ENCODE results near the gene PDE8B. TPM values are rescaled to one million over a fixed set of nuclear protein-coding genes. Genes with fewer than 3 reads are reported as not detected.

Gene PDE8B
- total RNA-seq, 1 experiment from 2014 or later: 0.07 TPM

DNA sequence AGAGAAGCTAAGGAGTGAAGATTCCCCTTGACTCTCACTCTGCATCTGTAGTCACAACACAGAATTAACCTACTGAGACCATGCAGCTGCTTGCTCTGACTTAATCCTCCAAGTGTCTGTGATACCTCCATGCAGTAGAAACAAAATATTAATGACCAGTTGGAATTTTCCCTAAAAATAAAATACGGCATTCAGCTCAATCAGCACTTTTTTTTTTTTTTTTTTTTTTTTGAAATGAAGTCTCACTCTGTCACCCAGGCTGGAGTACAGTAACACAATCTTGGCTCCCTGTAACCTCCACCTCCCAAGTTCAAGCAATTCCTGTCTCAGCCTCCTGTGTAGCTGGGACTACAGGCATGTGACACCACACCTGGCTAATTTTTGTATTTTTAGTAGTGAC is 233.2 kb downstream of the PDE8B start:
- no peaks in the 10 kb centered on the region for H3K4me1 Mint-ChIP-seq
- H3K79me2 ChIP-seq (ENCODE audit: insufficient read depth, low read length): no peaks in the 10 kb centered on the region
- no peak overlapping the region for H3K4me2 ChIP-seq (ENCODE audit: insufficient read depth, insufficient read length, low read length)
- H3K4me3 Mint-ChIP-seq: no peak overlapping the region
- H2BK120ac ChIP-seq (ENCODE audit: low read depth, low read length, poor library complexity, severe bottlenecking): no peak overlapping the region
- no peak overlapping the region for H3K4ac ChIP-seq (ENCODE audit: low read depth, low read length)
- H3K18ac ChIP-seq (ENCODE audit: insufficient read length, low read depth, low read length): no peak overlapping the region
- H2BK15ac ChIP-seq (ENCODE audit: low read depth, low read length): no peak overlapping the region
- TF ChIP-seq, protein P1, sequence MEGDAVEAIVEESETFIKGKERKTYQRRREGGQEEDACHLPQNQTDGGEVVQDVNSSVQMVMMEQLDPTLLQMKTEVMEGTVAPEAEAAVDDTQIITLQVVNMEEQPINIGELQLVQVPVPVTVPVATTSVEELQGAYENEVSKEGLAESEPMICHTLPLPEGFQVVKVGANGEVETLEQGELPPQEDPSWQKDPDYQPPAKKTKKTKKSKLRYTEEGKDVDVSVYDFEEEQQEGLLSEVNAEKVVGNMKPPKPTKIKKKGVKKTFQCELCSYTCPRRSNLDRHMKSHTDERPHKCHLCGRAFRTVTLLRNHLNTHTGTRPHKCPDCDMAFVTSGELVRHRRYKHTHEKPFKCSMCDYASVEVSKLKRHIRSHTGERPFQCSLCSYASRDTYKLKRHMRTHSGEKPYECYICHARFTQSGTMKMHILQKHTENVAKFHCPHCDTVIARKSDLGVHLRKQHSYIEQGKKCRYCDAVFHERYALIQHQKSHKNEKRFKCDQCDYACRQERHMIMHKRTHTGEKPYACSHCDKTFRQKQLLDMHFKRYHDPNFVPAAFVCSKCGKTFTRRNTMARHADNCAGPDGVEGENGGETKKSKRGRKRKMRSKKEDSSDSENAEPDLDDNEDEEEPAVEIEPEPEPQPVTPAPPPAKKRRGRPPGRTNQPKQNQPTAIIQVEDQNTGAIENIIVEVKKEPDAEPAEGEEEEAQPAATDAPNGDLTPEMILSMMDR (conservative IDR thresholded peaks at IDR 0.05): no peak
- H3K9me3 Mint-ChIP-seq: 0 out of 5 replicates have a peak, but pooled peaks cover 0 to 2% of the 10 kb centered on the region in 2 experiments
- H4K91ac ChIP-seq (ENCODE audit: insufficient read length, low read depth, low read length): no peak overlapping the region
- H2BK12ac ChIP-seq (ENCODE audit: insufficient read length, low read depth, low read length): no peak overlapping the region
- H3K14ac ChIP-seq (ENCODE audit: insufficient read depth, low read length): no peak overlapping the region
- no peak overlapping the region for H3K9ac ChIP-seq (ENCODE audit: extremely low read depth, insufficient read length, low read length)
- H2BK5ac ChIP-seq (ENCODE audit: insufficient read length, low read length): no peak overlapping the region
- H3K27ac Mint-ChIP-seq: no peak overlapping the region; a peak in 1 of 7 replicates
- no peaks in the 10 kb centered on the region for H3K27me3 Mint-ChIP-seq (ENCODE audit: low read depth)
- H3K27ac ChIP-seq (ENCODE audit: insufficient read length, low read depth, low read length): no peak overlapping the region
- H3K23ac ChIP-seq (ENCODE audit: insufficient read length, low read depth, low read length): no peak overlapping the region
- no peak overlapping the region for H2AK5ac ChIP-seq (ENCODE audit: insufficient read length, low read length)
- no peak overlapping the region for H2AFZ ChIP-seq (ENCODE audit: low read length)
- no peaks in the 10 kb centered on the region for H3K4me1 ChIP-seq (ENCODE audit: insufficient read depth, low read length)
- no CpG with 5 or more reads among the region's 1 CpG for WGBS (ENCODE audit: extremely low coverage, insufficient read length, low lambda C conversion rate)
- no peaks in the 10 kb centered on the region for H4K20me1 ChIP-seq (ENCODE audit: control insufficient read depth, insufficient read depth, insufficient read length)
- H3K23me2 ChIP-seq (ENCODE audit: insufficient read length, low read depth, low read length, poor library complexity, severe bottlenecking): no peaks in the 10 kb centered on the region
- no peak for DNase-seq
- H3K79me1 ChIP-seq (ENCODE audit: insufficient read depth, low read depth, low read length, poor library complexity, severe bottlenecking): no peaks in the 10 kb centered on the region
- H4K5ac ChIP-seq (ENCODE audit: insufficient read length, low read depth, low read length): no peak overlapping the region
- no peaks in the 10 kb centered on the region for H3K27me3 ChIP-seq (ENCODE audit: insufficient read depth, low read length)
- H3K36me3 Mint-ChIP-seq (ENCODE audit: insufficient read depth in 1 of 3, low read depth in 3 of 3): peaks cover 12 to 29% (median 22%) of the 10 kb centered on the region in 3 experiments; a peak in 6 of 7 replicates
- H3K9me3 ChIP-seq (ENCODE audit: control insufficient read depth, low read depth, low read length): no peaks in the 10 kb centered on the region
- no peak overlapping the region for H4K8ac ChIP-seq (replicated peaks; ENCODE audit: insufficient read length, low read depth, low read length)
- no peak overlapping the region for H3K56ac ChIP-seq (ENCODE audit: insufficient read length, low read depth, low read length)
- H2BK20ac ChIP-seq (ENCODE audit: low read depth, low read length, poor library complexity, severe bottlenecking): no peak overlapping the region
- no peak overlapping the region for H3T11ph ChIP-seq (ENCODE audit: low read length)
